GM18526 (cell line): ENCODE measurements around the gene TLCD3B.
A peak's percentile ranks its signal among the peaks of the same experiment; 100 is the strongest.

Source experiments
- POLR2A ChIP-seq: IDR thresholded peaks from 3 replicates; pipeline ENCODE4 v1.6.1; 2011; ENCODE audit not compliant: insufficient read length; ENCODE audit errors: extremely low read depth

TLCD3B gene

DNA sequence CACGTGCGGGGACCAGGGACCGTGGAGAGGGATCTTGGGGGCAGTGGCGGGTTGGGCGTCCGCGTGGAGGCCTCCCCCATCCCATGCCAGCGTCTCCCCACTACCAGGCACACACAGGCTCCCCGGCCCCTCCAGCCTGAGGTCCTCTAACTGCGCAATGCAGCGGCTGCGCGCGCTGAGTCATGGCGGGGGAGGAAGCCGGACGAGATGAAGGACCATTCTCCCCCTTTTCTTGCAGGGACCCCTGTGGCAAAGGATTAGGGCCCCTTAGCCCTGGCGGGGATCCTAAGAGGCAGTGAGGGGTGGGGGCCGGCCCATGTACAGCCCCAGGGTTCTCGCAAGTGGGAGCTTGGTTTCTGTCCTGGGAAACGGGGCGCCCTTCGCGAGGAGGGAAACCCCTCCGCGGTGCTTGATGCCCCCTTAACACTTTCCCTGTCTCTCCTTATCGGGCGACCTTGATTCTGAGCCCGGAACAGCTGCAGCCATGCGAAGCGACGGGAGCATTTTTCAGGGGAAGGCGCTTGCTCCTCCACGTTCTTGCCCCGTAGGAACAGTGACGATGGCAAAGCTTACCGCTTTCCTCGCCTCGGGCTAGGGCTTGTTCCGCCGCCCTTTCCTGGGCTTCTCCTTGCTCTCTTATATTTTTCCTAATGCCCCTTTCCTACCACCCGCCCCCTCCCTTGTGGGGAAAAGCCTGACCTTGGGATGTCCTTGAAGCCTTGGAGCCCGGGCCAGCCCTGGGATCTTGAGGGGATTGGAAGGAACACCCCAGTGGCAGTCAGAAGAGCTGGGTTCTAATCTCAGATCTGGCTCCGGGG lies 35.1 kb upstream of the TLCD3B start:
- TF ChIP-seq POLR2A: no peak

GRCh38 chr16:30065102-30065942 lies 34.3 kb upstream of the TLCD3B start, which contains the start of gene ALDOA:
Gene ALDOA (plus strand): TSS chr16:30065760. CDS start chr16:30066898, 1,138 bp downstream.
- peak; percentile 92 for TF ChIP-seq POLR2A

DNA sequence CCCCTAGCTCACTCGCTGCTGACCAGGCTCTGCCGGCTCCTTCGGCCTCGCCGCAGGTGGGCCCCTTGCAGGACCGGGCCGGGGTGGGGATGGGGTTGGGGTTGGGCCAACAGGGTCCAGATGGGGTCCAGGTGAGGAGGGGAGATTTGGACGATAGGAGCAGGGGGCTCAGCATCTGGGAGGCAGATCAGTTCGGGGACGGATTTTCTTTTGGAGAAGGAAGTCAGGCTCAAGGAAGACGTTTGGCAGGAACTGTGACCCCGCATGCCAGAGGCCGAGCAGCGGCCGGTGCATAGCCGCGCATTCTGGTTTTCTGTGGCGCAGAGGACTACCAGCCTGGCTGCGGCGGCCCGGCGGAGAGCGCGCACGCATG lies 33.6 kb upstream of the TLCD3B start:
- no peak for TF ChIP-seq POLR2A

- TF ChIP-seq POLR2A: peak; percentile 64
Observed at GRCh38 chr16:30063893-30064728, 33.0 kb upstream of the TLCD3B start.

- TF ChIP-seq POLR2A: no peak
Observed at GRCh38 chr16:30063278-30063892, 32.3 kb upstream of the TLCD3B start.

DNA sequence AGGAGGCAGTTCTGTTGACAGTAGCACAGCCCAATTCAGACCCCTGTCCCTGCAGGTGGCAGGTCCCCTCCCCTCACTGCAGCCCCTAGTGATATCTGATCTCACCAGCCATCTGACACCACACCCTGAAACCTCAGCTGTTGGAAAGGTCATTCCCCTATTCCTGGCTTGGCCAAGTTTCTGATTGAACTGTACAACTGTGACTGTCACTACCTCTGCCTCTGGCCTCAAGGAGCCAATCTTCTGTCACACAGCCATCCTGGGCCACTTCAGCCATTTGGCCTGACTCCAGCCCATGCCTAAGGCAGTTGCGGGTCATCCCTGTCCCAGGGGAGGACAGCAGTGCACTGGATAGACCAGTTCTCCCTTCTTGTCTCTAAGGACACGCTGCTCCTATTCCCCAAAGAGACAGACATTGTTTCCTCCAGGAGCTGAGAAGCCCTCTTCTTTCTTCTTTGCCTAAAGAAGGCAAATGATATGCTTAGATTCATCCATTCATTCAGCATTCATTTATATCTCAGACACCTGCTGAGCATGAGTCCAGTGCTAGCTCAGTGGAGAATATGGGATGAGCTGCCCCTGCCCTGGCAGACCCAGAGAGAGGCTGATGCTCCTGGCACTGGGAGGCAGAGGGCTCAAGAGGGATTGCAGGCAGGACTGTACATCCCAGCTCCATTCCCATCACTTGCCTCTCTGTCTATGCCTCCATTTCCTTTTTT lies 29.9 kb upstream of the TLCD3B start:
- TF ChIP-seq POLR2A: no peak

DNA sequence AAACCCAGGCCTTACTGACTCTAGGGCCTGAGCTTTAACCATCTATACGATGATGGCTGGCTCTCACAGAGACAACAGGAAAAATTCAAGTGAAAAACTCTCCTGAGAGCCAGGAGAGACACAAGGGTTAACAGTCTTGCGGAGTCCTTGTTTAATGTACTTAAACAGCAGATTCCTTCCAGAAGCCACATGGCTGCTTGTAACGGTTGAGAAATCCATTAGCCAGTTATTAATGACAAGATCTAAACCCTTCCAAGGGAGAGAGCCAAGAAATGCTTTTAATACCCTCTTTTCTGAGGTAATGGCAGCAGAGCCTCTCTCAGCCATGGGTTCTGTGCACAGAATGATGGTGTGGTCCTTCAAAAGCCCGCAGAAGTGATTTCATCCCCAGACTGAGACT lies 29.3 kb upstream of the TLCD3B start:
- TF ChIP-seq POLR2A: no peak

GRCh38 chr16:30054959-30055553 lies 24.0 kb upstream of the TLCD3B start:
- no peak for TF ChIP-seq POLR2A

DNA sequence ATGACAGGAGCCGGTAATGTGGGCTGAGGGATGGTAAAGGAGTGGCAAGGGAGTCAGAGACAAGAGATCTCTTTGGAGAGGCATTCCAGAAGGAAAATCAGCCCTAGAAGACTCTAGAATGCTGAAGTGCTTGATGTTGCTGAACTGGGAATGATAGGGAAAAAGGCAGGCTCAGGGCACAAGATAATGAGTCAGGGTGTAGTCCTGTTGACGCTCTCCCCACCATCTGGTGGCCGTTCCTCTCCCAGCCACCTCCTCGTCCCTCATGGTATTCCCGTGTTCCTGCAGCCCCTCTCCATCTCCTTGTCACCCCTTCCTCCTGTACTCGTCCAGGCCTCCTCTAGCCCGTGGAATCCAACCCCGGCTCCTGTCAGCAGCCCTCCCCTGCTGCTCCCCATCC lies 23.4 kb upstream of the TLCD3B start:
- TF ChIP-seq POLR2A: no peak

GRCh38 chr16:30053376-30054015 lies 22.4 kb upstream of the TLCD3B start:
- TF ChIP-seq POLR2A: no peak

- peak; percentile 38 for TF ChIP-seq POLR2A
Observed at GRCh38 chr16:30052671-30053372, 21.8 kb upstream of the TLCD3B start.

DNA sequence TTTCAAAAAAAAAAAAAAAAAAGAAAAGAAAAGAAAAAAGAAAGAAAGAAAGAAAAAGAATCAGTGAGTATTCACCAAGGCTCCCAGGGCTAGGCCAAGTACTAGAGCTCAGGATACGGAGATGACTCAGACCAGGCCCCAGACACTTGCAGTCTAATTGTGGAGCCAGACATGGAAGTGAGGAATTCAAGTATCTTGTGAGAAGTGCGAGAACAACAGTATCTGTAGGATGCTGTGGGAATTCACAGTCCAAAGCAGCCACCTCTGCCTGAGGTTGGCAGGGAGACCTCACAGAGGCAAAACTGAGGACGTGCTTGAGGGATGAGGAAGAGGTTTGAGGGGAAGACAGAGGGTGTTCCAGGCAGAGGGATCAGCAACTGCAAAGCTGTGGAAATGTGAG lies 20.4 kb upstream of the TLCD3B start:
- no peak for TF ChIP-seq POLR2A

GRCh38 chr16:30049871-30050270 lies 18.8 kb upstream of the TLCD3B start:
- TF ChIP-seq POLR2A: no peak
